Loucy (cell line): ENCODE measurements around the gene RREB1.

Experiments used
- H2AFZ ChIP-seq: fragments of 200-600 bp; sonication (generic); 2 replicates; pipeline ENCODE4 v1.6.0; 2016; ENCODE audit warnings: antibody characterized with exemption, mild to moderate bottlenecking, low read length, moderate library complexity
- H3F3A ChIP-seq: fragments of 200-600 bp; 2 replicates; pipeline ENCODE4 v1.6.0; 2016; ENCODE audit warnings: antibody characterized with exemption, low read depth, mild to moderate bottlenecking
- H3K27me3 ChIP-seq: fragments of 200-600 bp; sonication (generic); 2 replicates; pipeline ENCODE4 v1.6.1; 2014; ENCODE audit warnings: low read length, mild to moderate bottlenecking; ENCODE audit not compliant: insufficient read depth, poor library complexity, severe bottlenecking
- H3K36me3 ChIP-seq: fragments of 200-600 bp; sonication (generic); 2 replicates; pipeline ENCODE4 v1.6.1; 2016; ENCODE audit warnings: low read length; ENCODE audit not compliant: insufficient read depth
- H3K4me1 ChIP-seq: fragments of 200-600 bp; sonication (generic); 2 replicates; pipeline ENCODE4 v1.5.1; 2014; ENCODE audit warnings: low read length, mild to moderate bottlenecking; ENCODE audit not compliant: insufficient read depth, poor library complexity, severe bottlenecking
- H3K4me2 ChIP-seq: fragments of 200-600 bp; sonication (generic); 2 replicates; pipeline ENCODE4 v1.6.0; 2014; ENCODE audit warnings: antibody characterized with exemption, low read length, low read depth, mild to moderate bottlenecking; ENCODE audit not compliant: poor library complexity, severe bottlenecking
- H3K4me3 ChIP-seq: fragments of 200-600 bp; sonication (generic); 2 replicates; pipeline ENCODE4 v1.5.1; 2014; ENCODE audit warnings: low read length, mild to moderate bottlenecking, mixed read lengths; ENCODE audit not compliant: poor library complexity, severe bottlenecking
- H3K79me2 ChIP-seq: fragments of 200-600 bp; sonication (generic); 2 replicates; pipeline ENCODE4 v1.6.1; 2014; ENCODE audit warnings: low read length; ENCODE audit not compliant: insufficient read depth
- H3K9ac ChIP-seq: fragments of 200-600 bp; sonication (generic); 2 replicates; pipeline ENCODE4 v1.6.0; 2014; ENCODE audit warnings: mild to moderate bottlenecking, low read depth, low read length, moderate library complexity; ENCODE audit not compliant: poor library complexity, severe bottlenecking
- H3K9me2 ChIP-seq: fragments of 200-600 bp; sonication (generic); replicated peaks from 2 replicates; pipeline ENCODE4 v1.6.1; 2016; ENCODE audit warnings: low read depth, low read length, mixed read lengths
- H3K9me3 ChIP-seq: fragments of 200-600 bp; sonication (generic); 2 replicates; pipeline ENCODE4 v1.6.1; 2014; ENCODE audit warnings: mild to moderate bottlenecking, antibody characterized with exemption, low read length, low read depth; ENCODE audit not compliant: insufficient read depth
- H4K20me1 ChIP-seq: fragments of 200-600 bp; sonication (generic); 2 replicates; pipeline ENCODE4 v1.6.0; 2014; ENCODE audit warnings: antibody characterized with exemption, low read length, mild to moderate bottlenecking; ENCODE audit not compliant: insufficient read depth, poor library complexity, severe bottlenecking
- CTCF ChIP-seq: fragments of 200-600 bp; sonication (generic); conservative IDR thresholded peaks from 2 replicates; pipeline ENCODE4 v1.5.1; 2014; ENCODE audit warnings: mild to moderate bottlenecking, antibody characterized with exemption, low read length
- EZH2phosphoT487 ChIP-seq: fragments of 200-600 bp; IDR thresholded peaks from 2 replicates; pipeline ENCODE4 v1.6.1; 2018; ENCODE audit warnings: antibody characterized with exemption, mild to moderate bottlenecking, moderate library complexity, borderline replicate concordance

Gene RREB1

GRCh38 chr6:7134999-7135745 lies 27.4 kb downstream of the RREB1 start:
- Histone ChIP-seq H3K9me2 (no peaks in the 10 kb centered on the region), H2AFZ (no peak overlapping the region), H3K4me1 (peaks cover 39% of the 10 kb centered on the region), H3K4me2 (no peak overlapping the region), H3K9ac (no peak overlapping the region), H3K27me3 (no peaks in the 10 kb centered on the region), H3K79me2 (peaks cover 97% of the 10 kb centered on the region), H4K20me1 (peaks cover 59% of the 10 kb centered on the region), H3K4me3 (no peak overlapping the region), H3K9me3 (no peaks in the 10 kb centered on the region), H3K36me3 (peaks cover 3% of the 10 kb centered on the region; the same call in 1 of the 2 replicates), H3F3A (no peaks in the 10 kb centered on the region)
- TF ChIP-seq EZH2phosphoT487 = no peak
- no peak for TF ChIP-seq CTCF

GRCh38 chr6:7135755-7136154 lies 28.0 kb downstream of the RREB1 start:
- H3K4me3 ChIP-seq = no peak overlapping the region
- peaks cover 97% of the 10 kb centered on the region for H3K79me2 ChIP-seq
- H3K9ac ChIP-seq = no peak overlapping the region
- H3K9me2 ChIP-seq = no peaks in the 10 kb centered on the region
- H4K20me1 ChIP-seq = peaks cover 55% of the 10 kb centered on the region
- H3K4me1 ChIP-seq = peaks cover 44% of the 10 kb centered on the region
- no peaks in the 10 kb centered on the region for H3K27me3 ChIP-seq
- H2AFZ ChIP-seq = no peak overlapping the region
- no peaks in the 10 kb centered on the region for H3F3A ChIP-seq
- peaks cover 3% of the 10 kb centered on the region; the same call in 1 of the 2 replicates for H3K36me3 ChIP-seq
- H3K4me2 ChIP-seq = no peak overlapping the region
- H3K9me3 ChIP-seq = no peaks in the 10 kb centered on the region
- TF ChIP-seq CTCF (no peak), EZH2phosphoT487 (no peak)

- peak overlapping the region; percentile 64 for H3K9ac ChIP-seq
- peak overlapping the region; percentile 84 for H3K4me2 ChIP-seq
Observed at GRCh38 chr6:7136859-7137334, 29.1 kb downstream of the RREB1 start.

More at GRCh38 chr6:7136859-7137334, 29.1 kb downstream of the RREB1 start:
- TF ChIP-seq EZH2phosphoT487 = no peak
- no peak for TF ChIP-seq CTCF
- Histone ChIP-seq H3K9me2 (no peaks in the 10 kb centered on the region), H3F3A (no peaks in the 10 kb centered on the region), H3K27me3 (no peaks in the 10 kb centered on the region), H3K36me3 (peaks cover 3% of the 10 kb centered on the region; the same call in 1 of the 2 replicates), H3K9me3 (no peaks in the 10 kb centered on the region), H2AFZ (no peak overlapping the region), H3K4me1 (peaks cover 44% of the 10 kb centered on the region), H4K20me1 (peaks cover 55% of the 10 kb centered on the region), H3K4me3 (peak overlapping the region; percentile 68), H3K79me2 (peaks cover 97% of the 10 kb centered on the region)
